H1 (cell line): ENCODE data around the gene NOS1AP. TPM values are rescaled to one million over a fixed set of nuclear protein-coding genes. Genes with fewer than 3 reads are reported as not detected.

Source experiments
- CTCF ChIA-PET: fragments of 300-600 bp; sonication (Branson Sonifier 250); formaldehyde crosslinking; loops from one replicate; lab custom pipeline; 2021; ENCODE audit not compliant: partially characterized antibody; lab: Charles Lee
- POLR2A ChIA-PET: fragments of 300-600 bp; sonication (Branson Sonifier 250); formaldehyde crosslinking; loops from one replicate; lab custom pipeline; 2021; ENCODE audit warnings: inconsistent platforms; ENCODE audit not compliant: partially characterized antibody; lab: Charles Lee
- DNase-seq, 2 experiments: peaks; one replicate each; pipeline versions ENCODE4 v3.0.0 to v3.0.0-alpha.2; 2010 to 2022; ENCODE audit warnings: low spot score in 2 of 2, low read depth in 1 of 2, mixed read lengths in 1 of 2
- FAIRE-seq: peaks from 2 replicates; lab custom pipeline; 2011; peaks lifted over from hg19 to GRCh38; lab: Jason Lieb, UNC
- H2AFZ ChIP-seq: 2 replicates; pipeline ENCODE4 v1.8.1; 2012; ENCODE audit warnings: low read length, inconsistent platforms
- H2AK5ac ChIP-seq: 2 replicates; pipeline ENCODE4 v1.6.1; 2013; ENCODE audit warnings: low read depth, low read length
- H2BK120ac ChIP-seq: replicated peaks from 2 replicates; pipeline ENCODE3; 2013; ENCODE audit warnings: low read depth, low read length, inconsistent platforms
- H2BK12ac ChIP-seq: 2 replicates; pipeline ENCODE4 v1.6.1; 2013; ENCODE audit warnings: low read depth, low read length
- H2BK15ac ChIP-seq: 2 replicates; pipeline ENCODE4 v1.6.1; 2013; ENCODE audit warnings: low read length
- H2BK20ac ChIP-seq: 2 replicates; pipeline ENCODE4 v1.6.1; 2013; ENCODE audit warnings: low read length
- H2BK5ac ChIP-seq: 2 replicates; pipeline ENCODE4 v1.6.1; 2013; ENCODE audit warnings: low read depth, low read length
- H3K14ac ChIP-seq: 2 replicates; pipeline ENCODE4 v1.6.1; 2013; ENCODE audit warnings: inconsistent platforms; ENCODE audit not compliant: insufficient read length
- H3K18ac ChIP-seq: 2 replicates; pipeline ENCODE4 v1.6.1; 2013; ENCODE audit warnings: low read length; ENCODE audit errors: extremely low read depth
- H3K23ac ChIP-seq: 2 replicates; pipeline ENCODE4 v1.6.1; 2013; ENCODE audit warnings: inconsistent platforms; ENCODE audit not compliant: insufficient read length
- H3K23me2 ChIP-seq: 2 replicates; pipeline ENCODE4 v1.6.1; 2013; ENCODE audit warnings: low read depth, low read length
- H3K27ac ChIP-seq: 2 replicates; pipeline ENCODE4 v1.6.1; 2011; ENCODE audit warnings: low read depth, low read length, inconsistent platforms
- H3K27me3 ChIP-seq, 4 experiments: replicated peaks in 1 of 4; 1 replicate in 1 of 4; 2 replicates in 3 of 4; pipeline versions ENCODE4 v1.6.1 to v1.8.1; 2011 to 2013; ENCODE audit warnings: low read length in 3 of 4, mild to moderate bottlenecking in 3 of 4, inconsistent platforms in 2 of 4, mixed read lengths in 2 of 4, moderate library complexity in 1 of 4; ENCODE audit not compliant: control insufficient read depth in 3 of 4, insufficient read depth in 3 of 4; ENCODE audit errors: extremely low read depth in 1 of 4
- H3K36me3 ChIP-seq, 4 experiments: 2 replicates each; pipeline versions ENCODE4 v1.6.1 to v1.8.1; 2011 to 2013; ENCODE audit warnings: mild to moderate bottlenecking in 4 of 4, low read length in 3 of 4, moderate library complexity in 2 of 4, control low read depth in 1 of 4, inconsistent platforms in 1 of 4; ENCODE audit not compliant: insufficient read depth in 4 of 4, control insufficient read depth in 2 of 4
- H3K4ac ChIP-seq: replicated peaks from 2 replicates; pipeline ENCODE3; 2013; ENCODE audit warnings: low read length, low read depth, mixed read lengths, inconsistent platforms; ENCODE audit not compliant: insufficient read length
- H3K4me1 ChIP-seq, 4 experiments: replicated peaks in 1 of 4; 1 replicate in 1 of 4; 2 replicates in 3 of 4; pipeline versions ENCODE4 v1.6.1 to v1.8.1; 2011 to 2013; ENCODE audit warnings: low read length in 3 of 4, inconsistent platforms in 2 of 4, mixed read lengths in 1 of 4; ENCODE audit not compliant: insufficient read depth in 4 of 4, control insufficient read depth in 3 of 4
- H3K4me2 ChIP-seq, 2 experiments: 2 replicates each; pipeline versions ENCODE4 v1.6.1 to v1.8.1; 2011 to 2013; ENCODE audit warnings: low read depth in 2 of 2, low read length in 2 of 2, control low read depth in 1 of 2, inconsistent platforms in 1 of 2, mild to moderate bottlenecking in 1 of 2; ENCODE audit not compliant: insufficient read depth in 1 of 2
- H3K4me3 ChIP-seq, 4 experiments: fragments of 200-600, 300-600 bp in 1 of 4; sonication (generic), shearing (Covaris generic), sonication (Bioruptor Twin) in 1 of 4; 2 replicates each; pipeline versions ENCODE4 v1.5.1 to v1.8.1; 2011 to 2016; ENCODE audit warnings: low read length in 4 of 4, low read depth in 3 of 4, control low read depth in 2 of 4, inconsistent platforms in 2 of 4, mild to moderate bottlenecking in 2 of 4, mixed read lengths in 1 of 4, moderate library complexity in 1 of 4; ENCODE audit not compliant: insufficient read depth in 2 of 4; ENCODE audit errors: extremely low read depth in 1 of 4
- H3K56ac ChIP-seq: replicated peaks from 2 replicates; pipeline ENCODE3; 2013; ENCODE audit warnings: low read depth, mild to moderate bottlenecking, mixed read lengths, low read length, inconsistent platforms; ENCODE audit not compliant: insufficient read length
- H3K79me1 ChIP-seq: 2 replicates; pipeline ENCODE4 v1.6.1; 2013; ENCODE audit warnings: low read depth, low read length, control low read depth
- H3K79me2 ChIP-seq, 2 experiments: 2 replicates each; pipeline versions ENCODE4 v1.6.1 to v1.8.1; 2012 to 2013; ENCODE audit warnings: low read length in 2 of 2, mild to moderate bottlenecking in 2 of 2, inconsistent platforms in 1 of 2; ENCODE audit not compliant: insufficient read depth in 2 of 2, control insufficient read depth in 1 of 2
- H3K9ac ChIP-seq, 4 experiments: replicated peaks in 1 of 4; 1 replicate in 1 of 4; 2 replicates in 3 of 4; pipeline versions ENCODE4 v1.6.1 to v1.8.1; 2011 to 2013; ENCODE audit warnings: low read depth in 3 of 4, low read length in 3 of 4, control low read depth in 2 of 4, mild to moderate bottlenecking in 2 of 4, moderate library complexity in 2 of 4, inconsistent platforms in 1 of 4; ENCODE audit errors: extremely low read depth in 1 of 4
- H3K9me3 ChIP-seq, 2 experiments: 2 replicates each; pipeline versions ENCODE4 v1.6.1 to v1.8.1; 2012 to 2013; ENCODE audit warnings: mild to moderate bottlenecking in 2 of 2, moderate library complexity in 2 of 2, control low read depth in 1 of 2, inconsistent platforms in 1 of 2, low read depth in 1 of 2, low read length in 1 of 2, mixed read lengths in 1 of 2; ENCODE audit not compliant: insufficient read depth in 2 of 2
- H4K20me1 ChIP-seq, 2 experiments: replicated peaks in 1 of 2; 2 replicates each; pipeline versions ENCODE3 to v1.8.1; 2011 to 2013; ENCODE audit warnings: inconsistent platforms in 2 of 2, low read length in 2 of 2, mild to moderate bottlenecking in 1 of 2; ENCODE audit not compliant: insufficient read depth in 2 of 2, control insufficient read depth in 1 of 2
- H4K5ac ChIP-seq: 2 replicates; pipeline ENCODE4 v1.6.1; 2013; ENCODE audit warnings: low read length, low read depth, mixed read lengths, inconsistent platforms; ENCODE audit not compliant: insufficient read length
- H4K8ac ChIP-seq: 2 replicates; pipeline ENCODE4 v1.8.0; 2013; ENCODE audit warnings: mild to moderate bottlenecking, moderate library complexity, low read length, inconsistent platforms; ENCODE audit not compliant: insufficient read depth; ENCODE audit errors: extremely low read depth
- H4K91ac ChIP-seq: replicated peaks from 2 replicates; pipeline ENCODE3; 2013; ENCODE audit warnings: low read length, mixed read lengths, inconsistent platforms; ENCODE audit not compliant: insufficient read length
- ATF3 ChIP-seq: IDR thresholded peaks from 2 replicates; pipeline ENCODE4 v1.6.1; 2011; ENCODE audit warnings: low read depth, mild to moderate bottlenecking, low read length; ENCODE audit not compliant: insufficient read depth
- BACH1 ChIP-seq: IDR thresholded peaks from 2 replicates; pipeline ENCODE4 v1.6.1; 2012; ENCODE audit warnings: low read length, improper control_type of control experiment
- CBX5 ChIP-seq: fragments of 300-800, 300-1000 bp; sonication (generic); IDR thresholded peaks from 2 replicates; pipeline ENCODE4 v1.7.1; 2016; ENCODE audit warnings: antibody characterized with exemption, low read length, low read depth
- CEBPB ChIP-seq: IDR thresholded peaks from 2 replicates; pipeline ENCODE4 v1.6.1; 2012; ENCODE audit warnings: low read depth, low read length
- CTCF ChIP-seq, 3 experiments: IDR thresholded peaks; 1 replicate in 2 of 3; 2 replicates in 1 of 3; pipeline versions ENCODE4 v1.5.1 to v1.6.1; 2011; ENCODE audit warnings: low read length in 3 of 3, mild to moderate bottlenecking in 3 of 3, inconsistent platforms in 2 of 3, low read depth in 1 of 3, moderate library complexity in 1 of 3; ENCODE audit not compliant: insufficient read depth in 1 of 3; ENCODE audit errors: control extremely low read depth in 1 of 3
- E2F6 ChIP-seq: IDR thresholded peaks from 2 replicates; pipeline ENCODE4 v1.6.1; 2012; ENCODE audit warnings: inconsistent platforms
- KDM4A ChIP-seq: IDR thresholded peaks from one replicate; pipeline ENCODE4 v1.7.1; 2012; ENCODE audit warnings: low read depth, mild to moderate bottlenecking, moderate library complexity, low read length, inconsistent platforms; ENCODE audit not compliant: severe bottlenecking
- KDM5A ChIP-seq: fragments of 200-600 bp; IDR thresholded peaks from 2 replicates; pipeline ENCODE4 v1.7.1; 2012; ENCODE audit warnings: mild to moderate bottlenecking, low read length, inconsistent platforms, mixed read lengths
- PHF8 ChIP-seq: fragments of 200-600 bp; sonication (generic); conservative IDR thresholded peaks from 2 replicates; pipeline ENCODE4 v1.7.1; 2012; ENCODE audit warnings: low read depth, mild to moderate bottlenecking, inconsistent platforms, low read length, moderate library complexity
- POLR2AphosphoS5 ChIP-seq: IDR thresholded peaks from 2 replicates; pipeline ENCODE4 v1.6.1; 2011; ENCODE audit warnings: low read depth, low read length
- RAD21 ChIP-seq, 2 experiments: IDR thresholded peaks in 1 of 2; conservative IDR thresholded peaks in 1 of 2; 2 replicates each; pipeline ENCODE4 v1.6.1; 2011; ENCODE audit warnings: low read depth in 2 of 2, low read length in 2 of 2, improper control_type of control experiment in 1 of 2, inconsistent platforms in 1 of 2, mild to moderate bottlenecking in 1 of 2, moderate library complexity in 1 of 2
- polyA plus RNA-seq, 7 experiments: library from polyadenylated mRNA; depleted of rRNA in 3 of 7; stranded (reverse) in 5 of 7; unstranded in 2 of 7; fragments of >200 nt in 5 of 7; fragments of 200-250 nt in 2 of 7; gene quantifications; 1 replicate in 5 of 7; 2 replicates in 1 of 7; 4 replicates in 1 of 7; pipeline versions ENCODE4 v1.2.1 to v1.2.3, GENCODE V29; 2011 to 2013; ENCODE audit warnings: missing spikeins in 2 of 7, mixed read lengths in 2 of 7
- total RNA-seq: library from RNA; stranded (reverse); fragmentation: NEBNext Ultra II Directional; extraction: Animal tissue kit (Norgen Biotek cat#: 25700); gene quantifications from 2 replicates; pipeline ENCODE4 v1.2.1, GENCODE V29; 2021

Gene NOS1AP
- total and polyA plus RNA-seq, 2 of the 8 experiments (the other 6 are each of a cell fraction or from before 2014, with no cell fraction given): 2.4 to 12.1 TPM

GRCh38 chr1:162108426-162108825 lies 38.9 kb downstream of the NOS1AP start:
- CTCF ChIA-PET: no interaction called here
- TF ChIP-seq POLR2AphosphoS5 (no peak), CTCF (IDR thresholded peaks at IDR 0.05; ENCODE audit: control extremely low read depth in 1 of 3, insufficient read depth in 1 of 3, low read depth in 1 of 3, low read length in 3 of 3) (no peak), CBX5 (no peak), E2F6 (no peak), KDM4A (no peak), BACH1 (no peak), RAD21 (IDR thresholded peaks at IDR 0.05 in 1 of 2, conservative IDR thresholded peaks at IDR 0.05 in 1 of 2; ENCODE audit: low read depth in 2 of 2, low read length in 2 of 2) (no peak), KDM5A (no peak), CEBPB (no peak), PHF8 (no peak), ATF3 (no peak)

More at GRCh38 chr1:162108426-162108825, 38.9 kb downstream of the NOS1AP start:
- Histone ChIP-seq H2BK5ac (no peak overlapping the region), H4K5ac (no peak overlapping the region), H3K9me3 (no peaks in the 10 kb centered on the region), H2AK5ac (no peak overlapping the region), H2BK120ac (no peak overlapping the region), H2BK15ac (no peak overlapping the region), H3K27ac (no peak overlapping the region), H3K4me2 (no peak overlapping the region), H4K8ac (no peak overlapping the region), H3K14ac (no peak overlapping the region), H3K27me3 (no peaks in the 10 kb centered on the region; a peak in 1 of 7 replicates), H3K23ac (no peak overlapping the region), H3K36me3 (no peaks in the 10 kb centered on the region; a peak in 1 of 8 replicates), H2BK12ac (no peak overlapping the region), H3K18ac (no peak overlapping the region), H3K4me1 (no peaks in the 10 kb centered on the region), H3K79me2 (peaks cover 0 to 33% of the 10 kb centered on the region in 2 experiments; a peak in 3 of 4 replicates), H3K4ac (no peak overlapping the region), H3K23me2 (no peaks in the 10 kb centered on the region), H3K79me1 (peaks cover 3% of the 10 kb centered on the region), H4K20me1 (peaks cover 0 to 2% of the 10 kb centered on the region in 2 experiments), H3K9ac (no peak overlapping the region), H3K4me3 (no peak overlapping the region), H3K56ac (no peak overlapping the region), H2AFZ (no peak overlapping the region), H2BK20ac (no peak overlapping the region), H4K91ac (no peak overlapping the region)
- FAIRE-seq (no peak), DNase-seq (no peak)
- POLR2A ChIA-PET: no interaction called here
